HCT116 (cell line): ENCODE measurements around the gene FOSB. TPM values are rescaled to one million over a fixed set of nuclear protein-coding genes. Genes with fewer than 3 reads are reported as not detected.

Experiments used
- ATAC-seq: fragments of 200-7000 bp; cut with Tn5 transposase; 2 replicates; pipeline ENCODE4 v1.9.1; 2020; ENCODE audit warnings: mild to moderate bottlenecking, moderate library complexity
- BruUV-seq: library from RNA; stranded (reverse); fragments of 400-500 nt; replicated peaks from 2 replicates; lab custom pipeline; 2021; lab: Mats Ljungman, UMichigan
- CTCF ChIA-PET: fragments of 300-600 bp; sonication (Branson Sonifier 250); formaldehyde crosslinking; loops from one replicate; lab custom pipeline; 2021; ENCODE audit warnings: antibody characterized with exemption; lab: Charles Lee
- POLR2A ChIA-PET: fragments of 300-600, 350-600 bp; sonication (Branson Sonifier 250); formaldehyde crosslinking; loops from one replicate; lab custom pipeline; 2021; ENCODE audit warnings: antibody characterized with exemption; lab: Charles Lee
- RAD21 ChIA-PET, 2 experiments: fragments of 300-600 bp; sonication (Branson Sonifier 250); formaldehyde crosslinking; loops; one replicate each; lab custom pipeline; 2023; ENCODE audit warnings: low total read pairs in 2 of 2; ENCODE audit not compliant: uncharacterized antibody in 2 of 2, unreplicated experiment in 2 of 2, low non-redundant PET in 1 of 2; lab: Charles Lee
- DNase-seq: peaks from one replicate; pipeline ENCODE4 v3.0.0-alpha.2; 2010; ENCODE audit warnings: low read depth, low spot score
- H2AFZ ChIP-seq: fragments of 200-600 bp; shearing (Covaris generic), sonication (generic); 2 replicates; pipeline ENCODE4 v1.6.1; 2017; ENCODE audit warnings: low read depth, mixed run types, mixed read lengths, antibody characterized with exemption, low read length; ENCODE audit not compliant: poor library complexity, severe bottlenecking
- H3K27ac ChIP-seq: 2 replicates; pipeline ENCODE4 v1.5.1; 2012; ENCODE audit warnings: low read depth, low read length
- H3K27me3 ChIP-seq: fragments of 200-600 bp; sonication (generic); 2 replicates; pipeline ENCODE4 v1.6.1; 2016; ENCODE audit warnings: mixed run types, low read length, mixed read lengths; ENCODE audit not compliant: insufficient read depth
- H3K36me3 ChIP-seq, 2 experiments: fragments of 200-500 bp in 1 of 2; fragments of 200-600 bp in 1 of 2; sonication (Bioruptor generic) in 1 of 2; sonication (generic) in 1 of 2; 2 replicates each; pipeline versions ENCODE4 v1.5.1 to v1.6.1; 2014 to 2016; ENCODE audit warnings: low read length in 2 of 2, inconsistent platforms in 1 of 2, mixed read lengths in 1 of 2, mixed run types in 1 of 2; ENCODE audit not compliant: insufficient read depth in 2 of 2, control insufficient read depth in 1 of 2
- H3K4me1 ChIP-seq, 2 experiments: fragments of 200-600 bp in 1 of 2; sonication (generic) in 1 of 2; 2 replicates each; pipeline versions ENCODE4 v1.5.1 to v1.6.1; 2012 to 2017; ENCODE audit warnings: low read length in 2 of 2, inconsistent platforms in 1 of 2, mild to moderate bottlenecking in 1 of 2, mixed read lengths in 1 of 2, mixed run types in 1 of 2, moderate library complexity in 1 of 2; ENCODE audit not compliant: insufficient read depth in 2 of 2, control insufficient read depth in 1 of 2
- H3K4me2 ChIP-seq: fragments of 200-600 bp; sonication (generic); 2 replicates; pipeline ENCODE4 v1.6.1; 2017; ENCODE audit warnings: mixed run types, low read length, mixed read lengths
- H3K4me3 ChIP-seq, 2 experiments: fragments of 200-600 bp in 1 of 2; sonication (generic) in 1 of 2; replicated peaks in 1 of 2; 2 replicates each; pipeline ENCODE4 v1.5.1; 2011 to 2016; ENCODE audit warnings: low read length in 2 of 2, control low read depth in 1 of 2, low read depth in 1 of 2, mild to moderate bottlenecking in 1 of 2, mixed read lengths in 1 of 2, mixed run types in 1 of 2
- H3K79me2 ChIP-seq: fragments of 200-600 bp; sonication (generic); 2 replicates; pipeline ENCODE4 v1.6.1; 2017; ENCODE audit warnings: mild to moderate bottlenecking, mixed run types, low read length, moderate library complexity, mixed read lengths; ENCODE audit not compliant: insufficient read depth
- H3K9ac ChIP-seq: fragments of 200-600 bp; sonication (generic); 2 replicates; pipeline ENCODE4 v1.6.1; 2016; ENCODE audit warnings: low read length, mixed read lengths
- H3K9me2 ChIP-seq: fragments of 200-600 bp; sonication (generic), shearing (Covaris generic); 2 replicates; pipeline ENCODE4 v1.6.1; 2017; ENCODE audit warnings: mixed run types, mild to moderate bottlenecking, moderate library complexity; ENCODE audit not compliant: insufficient read depth
- H3K9me3 ChIP-seq, 2 experiments: fragments of 200-500 bp in 1 of 2; fragments of 200-600 bp in 1 of 2; sonication (Bioruptor generic) in 1 of 2; sonication (generic) in 1 of 2; 2 replicates each; pipeline ENCODE4 v1.6.1; 2014 to 2017; ENCODE audit warnings: low read length in 2 of 2, mixed read lengths in 2 of 2, inconsistent platforms in 1 of 2, low read depth in 1 of 2, mild to moderate bottlenecking in 1 of 2, mixed run types in 1 of 2, moderate library complexity in 1 of 2; ENCODE audit not compliant: control insufficient read depth in 1 of 2, insufficient read depth in 1 of 2
- H4K20me1 ChIP-seq: fragments of 200-600 bp; sonication (generic), shearing (Covaris generic); 2 replicates; pipeline ENCODE4 v1.6.1; 2017; ENCODE audit warnings: mixed run types, mild to moderate bottlenecking, moderate library complexity; ENCODE audit not compliant: insufficient read depth
- CEBPB ChIP-seq: IDR thresholded peaks from 2 replicates; pipeline ENCODE4 v1.6.1; 2012; ENCODE audit warnings: low read depth
- ELF1 ChIP-seq: IDR thresholded peaks from 2 replicates; pipeline ENCODE4 v1.6.1; 2012; ENCODE audit warnings: low read depth, borderline replicate concordance
- EZH2 ChIP-seq: fragments of 200-600 bp; sonication (generic); IDR thresholded peaks from 2 replicates; pipeline ENCODE4 v1.6.1; 2017; ENCODE audit warnings: antibody characterized with exemption, mixed run types
- EZH2phosphoT487 ChIP-seq: fragments of 200-600 bp; IDR thresholded peaks from 2 replicates; pipeline ENCODE4 v1.6.1; 2018; ENCODE audit warnings: antibody characterized with exemption, borderline replicate concordance
- FOSL1 ChIP-seq: IDR thresholded peaks from 2 replicates; pipeline ENCODE4 v1.6.1; 2012; ENCODE audit warnings: low read depth
- JUND ChIP-seq: IDR thresholded peaks from 2 replicates; pipeline ENCODE4 v1.6.1; 2012
- POLR2A ChIP-seq: IDR thresholded peaks from 2 replicates; pipeline ENCODE4 v1.7.0; 2011; ENCODE audit warnings: borderline replicate concordance; ENCODE audit not compliant: insufficient read depth, insufficient read length; ENCODE audit errors: extremely low read depth
- POLR2AphosphoS5 ChIP-seq: IDR thresholded peaks from 2 replicates; pipeline ENCODE4 v1.6.1; 2011; ENCODE audit warnings: mild to moderate bottlenecking, low read depth, low read length, moderate library complexity
- RAD21 ChIP-seq: IDR thresholded peaks from 2 replicates; pipeline ENCODE4 v1.6.1; 2012; ENCODE audit warnings: low read depth, mild to moderate bottlenecking
- SIN3A ChIP-seq: IDR thresholded peaks from 2 replicates; pipeline ENCODE4 v1.6.1; 2012; ENCODE audit warnings: low read depth
- SP1 ChIP-seq: IDR thresholded peaks from 2 replicates; pipeline ENCODE4 v1.6.1; 2012; ENCODE audit warnings: low read depth
- SRF ChIP-seq: IDR thresholded peaks from 2 replicates; pipeline ENCODE4 v1.6.1; 2012; ENCODE audit warnings: low read depth
- TCF7L2 ChIP-seq: IDR thresholded peaks from 2 replicates; pipeline ENCODE4 v1.7.0; 2011; ENCODE audit warnings: borderline replicate concordance, inconsistent platforms; ENCODE audit not compliant: insufficient read depth, insufficient read length; ENCODE audit errors: extremely low read depth
- YY1 ChIP-seq: IDR thresholded peaks from 2 replicates; pipeline ENCODE4 v1.6.1; 2011; ENCODE audit warnings: low read length, low read depth, moderate library complexity, mild to moderate bottlenecking; ENCODE audit not compliant: insufficient replicate concordance; ENCODE audit errors: extremely low read depth
- ZFX ChIP-seq: fragments of 450-650 bp; IDR thresholded peaks from 2 replicates; pipeline ENCODE4 v1.6.1; 2017
- ZNF274 ChIP-seq: fragments of 200-500 bp; sonication (Bioruptor generic); IDR thresholded peaks from 2 replicates; pipeline ENCODE4 v1.6.1; 2014; ENCODE audit warnings: mild to moderate bottlenecking, low read depth, low read length, inconsistent platforms
- intact Hi-C: fragments of 100-400 bp; cut with micrococcal nuclease; formaldehyde crosslinking; loops from 2 replicates; pipeline ENCODE4 v1.10.0; 2022
- total RNA-seq: library from RNA; stranded (reverse); gene quantifications from one replicate; pipeline ENCODE4 v1.2.1, GENCODE V29; 2021; ENCODE audit not compliant: unreplicated experiment
- TF ChIP-seq, protein P1 (sequence below): IDR thresholded peaks from 2 replicates; pipeline ENCODE4 v1.6.1; 2012; ENCODE audit warnings: low read depth
- TF ChIP-seq, protein P2 (sequence below): IDR thresholded peaks from 2 replicates; pipeline ENCODE4 v1.6.1; 2011; ENCODE audit warnings: mild to moderate bottlenecking, low read length, moderate library complexity; ENCODE audit not compliant: insufficient replicate concordance; ENCODE audit errors: extremely low read depth
- TF ChIP-seq, protein P3 (sequence below): IDR thresholded peaks from 2 replicates; pipeline ENCODE4 v1.6.1; 2012
- TF ChIP-seq, protein P4 (sequence below): IDR thresholded peaks from 2 replicates; pipeline ENCODE4 v1.6.1; 2012

Gene FOSB
- total RNA-seq, 1 experiment from 2014 or later = 12.6 TPM

DNA sequence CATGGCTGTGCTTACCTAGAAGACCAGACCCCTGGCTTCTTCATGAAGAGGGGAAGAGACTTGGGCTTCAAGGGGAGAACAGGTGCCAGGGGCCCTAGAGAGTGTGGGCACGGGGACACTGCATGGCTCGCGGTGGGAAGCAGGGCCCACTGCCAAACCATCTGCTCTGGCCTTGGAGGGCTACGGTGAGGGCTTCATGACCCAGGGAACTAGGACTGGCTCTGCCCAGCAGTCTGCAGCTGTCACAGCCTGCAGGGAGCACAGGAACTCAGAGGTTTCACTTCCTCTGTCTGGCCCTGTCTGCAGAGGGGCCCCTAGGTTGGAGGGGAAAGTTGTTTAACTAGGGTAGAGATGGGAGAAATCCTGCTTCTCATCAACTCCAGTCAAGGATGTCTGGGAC is 48.4 kb upstream of the FOSB start:
- intact Hi-C loops = no loop called here
- POLR2A ChIA-PET = no interaction called here
- CTCF ChIA-PET = no interaction called here

More for the DNA sequence above, 48.4 kb upstream of the FOSB start:
- Histone ChIP-seq H3K79me2 (peaks cover 39% of the 10 kb centered on the region), H3K4me1 (peaks cover 16 to 54% of the 10 kb centered on the region in 2 experiments), H3K9me3 (no peaks in the 10 kb centered on the region), H3K9me2 (no peaks in the 10 kb centered on the region), H3K36me3 (peaks cover 16 to 31% of the 10 kb centered on the region in 2 experiments; a peak in 3 of 4 replicates), H3K27me3 (no peaks in the 10 kb centered on the region), H3K4me2 (no peak overlapping the region), H3K4me3 (no peak overlapping the region), H3K9ac (no peak overlapping the region), H2AFZ (no peak overlapping the region), H3K27ac (no peak overlapping the region), H4K20me1 (no peaks in the 10 kb centered on the region)
- no peak for DNase-seq
- no TSS peak for BruUV-seq
- no peak for TF ChIP-seq POLR2AphosphoS5
- TF ChIP-seq EZH2 = no peak
- TF ChIP-seq RAD21 = no peak
- TF ChIP-seq, protein P1, sequence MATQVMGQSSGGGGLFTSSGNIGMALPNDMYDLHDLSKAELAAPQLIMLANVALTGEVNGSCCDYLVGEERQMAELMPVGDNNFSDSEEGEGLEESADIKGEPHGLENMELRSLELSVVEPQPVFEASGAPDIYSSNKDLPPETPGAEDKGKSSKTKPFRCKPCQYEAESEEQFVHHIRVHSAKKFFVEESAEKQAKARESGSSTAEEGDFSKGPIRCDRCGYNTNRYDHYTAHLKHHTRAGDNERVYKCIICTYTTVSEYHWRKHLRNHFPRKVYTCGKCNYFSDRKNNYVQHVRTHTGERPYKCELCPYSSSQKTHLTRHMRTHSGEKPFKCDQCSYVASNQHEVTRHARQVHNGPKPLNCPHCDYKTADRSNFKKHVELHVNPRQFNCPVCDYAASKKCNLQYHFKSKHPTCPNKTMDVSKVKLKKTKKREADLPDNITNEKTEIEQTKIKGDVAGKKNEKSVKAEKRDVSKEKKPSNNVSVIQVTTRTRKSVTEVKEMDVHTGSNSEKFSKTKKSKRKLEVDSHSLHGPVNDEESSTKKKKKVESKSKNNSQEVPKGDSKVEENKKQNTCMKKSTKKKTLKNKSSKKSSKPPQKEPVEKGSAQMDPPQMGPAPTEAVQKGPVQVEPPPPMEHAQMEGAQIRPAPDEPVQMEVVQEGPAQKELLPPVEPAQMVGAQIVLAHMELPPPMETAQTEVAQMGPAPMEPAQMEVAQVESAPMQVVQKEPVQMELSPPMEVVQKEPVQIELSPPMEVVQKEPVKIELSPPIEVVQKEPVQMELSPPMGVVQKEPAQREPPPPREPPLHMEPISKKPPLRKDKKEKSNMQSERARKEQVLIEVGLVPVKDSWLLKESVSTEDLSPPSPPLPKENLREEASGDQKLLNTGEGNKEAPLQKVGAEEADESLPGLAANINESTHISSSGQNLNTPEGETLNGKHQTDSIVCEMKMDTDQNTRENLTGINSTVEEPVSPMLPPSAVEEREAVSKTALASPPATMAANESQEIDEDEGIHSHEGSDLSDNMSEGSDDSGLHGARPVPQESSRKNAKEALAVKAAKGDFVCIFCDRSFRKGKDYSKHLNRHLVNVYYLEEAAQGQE = no peak
- TF ChIP-seq ZFX = no peak
- TF ChIP-seq, protein P2, sequence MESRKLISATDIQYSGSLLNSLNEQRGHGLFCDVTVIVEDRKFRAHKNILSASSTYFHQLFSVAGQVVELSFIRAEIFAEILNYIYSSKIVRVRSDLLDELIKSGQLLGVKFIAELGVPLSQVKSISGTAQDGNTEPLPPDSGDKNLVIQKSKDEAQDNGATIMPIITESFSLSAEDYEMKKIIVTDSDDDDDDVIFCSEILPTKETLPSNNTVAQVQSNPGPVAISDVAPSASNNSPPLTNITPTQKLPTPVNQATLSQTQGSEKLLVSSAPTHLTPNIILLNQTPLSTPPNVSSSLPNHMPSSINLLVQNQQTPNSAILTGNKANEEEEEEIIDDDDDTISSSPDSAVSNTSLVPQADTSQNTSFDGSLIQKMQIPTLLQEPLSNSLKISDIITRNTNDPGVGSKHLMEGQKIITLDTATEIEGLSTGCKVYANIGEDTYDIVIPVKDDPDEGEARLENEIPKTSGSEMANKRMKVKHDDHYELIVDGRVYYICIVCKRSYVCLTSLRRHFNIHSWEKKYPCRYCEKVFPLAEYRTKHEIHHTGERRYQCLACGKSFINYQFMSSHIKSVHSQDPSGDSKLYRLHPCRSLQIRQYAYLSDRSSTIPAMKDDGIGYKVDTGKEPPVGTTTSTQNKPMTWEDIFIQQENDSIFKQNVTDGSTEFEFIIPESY = no peak
- no peak for TF ChIP-seq CEBPB
- no peak for TF ChIP-seq JUND
- no peak for TF ChIP-seq ELF1
- no peak for TF ChIP-seq SIN3A
- no peak for TF ChIP-seq YY1
- no peak for TF ChIP-seq FOSL1
- TF ChIP-seq ZNF274 = no peak
- no peak for TF ChIP-seq EZH2phosphoT487
- TF ChIP-seq POLR2A = no peak
- TF ChIP-seq SP1 = no peak
- TF ChIP-seq TCF7L2 = no peak
- TF ChIP-seq SRF = no peak
- TF ChIP-seq, protein P3, sequence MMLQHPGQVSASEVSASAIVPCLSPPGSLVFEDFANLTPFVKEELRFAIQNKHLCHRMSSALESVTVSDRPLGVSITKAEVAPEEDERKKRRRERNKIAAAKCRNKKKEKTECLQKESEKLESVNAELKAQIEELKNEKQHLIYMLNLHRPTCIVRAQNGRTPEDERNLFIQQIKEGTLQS = no peak
- TF ChIP-seq, protein P4, sequence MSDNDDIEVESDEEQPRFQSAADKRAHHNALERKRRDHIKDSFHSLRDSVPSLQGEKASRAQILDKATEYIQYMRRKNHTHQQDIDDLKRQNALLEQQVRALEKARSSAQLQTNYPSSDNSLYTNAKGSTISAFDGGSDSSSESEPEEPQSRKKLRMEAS = no peak
- RAD21 ChIA-PET = no interaction called here
- no peak for ATAC-seq
